ENCODE results near the gene RFX3.

- TF ChIP-seq CTCF (IDR thresholded peaks at IDR 0.05) (no peak), EP300 (IDR thresholded peaks at IDR 0.05) (no peak)
These were observed 177.6 kb downstream of the RFX3 start for GRCh38 chr9:3348169-3348568.
